ENCODE measurements around the gene WDR44.

DNA sequence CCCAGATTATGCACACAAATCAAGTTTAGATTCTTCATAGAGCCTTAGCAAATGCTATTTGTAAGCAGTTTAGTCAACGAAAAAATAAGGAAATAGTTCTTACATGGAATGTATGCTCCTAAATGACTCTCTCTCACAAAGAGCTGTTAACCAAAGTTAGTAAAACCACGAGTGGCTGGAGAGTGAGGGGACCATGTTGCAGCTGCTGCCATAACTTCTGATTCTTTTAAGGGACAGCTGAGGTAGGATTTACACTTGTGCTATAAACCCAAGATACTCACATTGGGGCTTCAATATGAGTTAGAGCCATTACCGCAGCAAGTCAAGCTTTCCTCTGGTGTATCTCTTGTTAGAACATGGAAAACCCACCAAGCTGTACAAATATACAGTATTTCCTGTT is 152.4 kb downstream of the WDR44 start:
- TF ChIP-seq, protein P1, sequence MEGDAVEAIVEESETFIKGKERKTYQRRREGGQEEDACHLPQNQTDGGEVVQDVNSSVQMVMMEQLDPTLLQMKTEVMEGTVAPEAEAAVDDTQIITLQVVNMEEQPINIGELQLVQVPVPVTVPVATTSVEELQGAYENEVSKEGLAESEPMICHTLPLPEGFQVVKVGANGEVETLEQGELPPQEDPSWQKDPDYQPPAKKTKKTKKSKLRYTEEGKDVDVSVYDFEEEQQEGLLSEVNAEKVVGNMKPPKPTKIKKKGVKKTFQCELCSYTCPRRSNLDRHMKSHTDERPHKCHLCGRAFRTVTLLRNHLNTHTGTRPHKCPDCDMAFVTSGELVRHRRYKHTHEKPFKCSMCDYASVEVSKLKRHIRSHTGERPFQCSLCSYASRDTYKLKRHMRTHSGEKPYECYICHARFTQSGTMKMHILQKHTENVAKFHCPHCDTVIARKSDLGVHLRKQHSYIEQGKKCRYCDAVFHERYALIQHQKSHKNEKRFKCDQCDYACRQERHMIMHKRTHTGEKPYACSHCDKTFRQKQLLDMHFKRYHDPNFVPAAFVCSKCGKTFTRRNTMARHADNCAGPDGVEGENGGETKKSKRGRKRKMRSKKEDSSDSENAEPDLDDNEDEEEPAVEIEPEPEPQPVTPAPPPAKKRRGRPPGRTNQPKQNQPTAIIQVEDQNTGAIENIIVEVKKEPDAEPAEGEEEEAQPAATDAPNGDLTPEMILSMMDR (IDR thresholded peaks at IDR 0.05) = no peak
- no peak for TF ChIP-seq EP300 (IDR thresholded peaks at IDR 0.05)
